Neural progenitor cell (in vitro differentiated cells): Measurements from ENCODE around the gene HSD3B7. TPM values are rescaled to one million over a fixed set of nuclear protein-coding genes. Genes with fewer than 3 reads are reported as not detected.

Experiments
- DNase-seq: peaks from one replicate; pipeline ENCODE4 v3.0.0-alpha.2; 2016; ENCODE audit warnings: low spot score
- H2AFZ ChIP-seq: fragments of 200-600 bp; sonication (generic); replicated peaks from 2 replicates; pipeline ENCODE4 v1.6.1; 2016; ENCODE audit warnings: antibody characterized with exemption
- H3F3A ChIP-seq: fragments of 200-600 bp; sonication (generic); 2 replicates; pipeline ENCODE4 v1.6.1; 2016; ENCODE audit warnings: antibody characterized with exemption, low read depth
- H3K27ac ChIP-seq: fragments of 200-600 bp; sonication (generic); 2 replicates; pipeline ENCODE4 v1.5.1; 2016; ENCODE audit warnings: mild to moderate bottlenecking
- H3K27me3 ChIP-seq: fragments of 200-600 bp; sonication (generic); 2 replicates; pipeline ENCODE4 v1.6.1; 2016; ENCODE audit warnings: mild to moderate bottlenecking, moderate library complexity
- H3K36me3 ChIP-seq: fragments of 200-600 bp; sonication (generic); 2 replicates; pipeline ENCODE4 v1.5.1; 2016
- H3K4me1 ChIP-seq: fragments of 200-600 bp; sonication (generic); 2 replicates; pipeline ENCODE4 v1.6.1; 2016; ENCODE audit warnings: mixed run types
- H3K4me2 ChIP-seq: fragments of 200-600 bp; sonication (generic); 2 replicates; pipeline ENCODE4 v1.6.1; 2016
- H3K4me3 ChIP-seq: fragments of 200-600 bp; sonication (generic); 2 replicates; pipeline ENCODE4 v1.5.1; 2016
- H3K79me2 ChIP-seq: fragments of 200-600 bp; sonication (generic); 2 replicates; pipeline ENCODE4 v1.6.1; 2016; ENCODE audit warnings: low read depth
- H3K9ac ChIP-seq: fragments of 200-600 bp; sonication (generic); 2 replicates; pipeline ENCODE4 v1.6.1; 2016
- H3K9me3 ChIP-seq: fragments of 200-600 bp; sonication (generic); 2 replicates; pipeline ENCODE4 v1.5.1; 2016; ENCODE audit warnings: low read depth
- H4K20me1 ChIP-seq: fragments of 200-600 bp; sonication (generic); 2 replicates; pipeline ENCODE4 v1.6.1; 2016; ENCODE audit warnings: low read depth
- H3K27ac Mint-ChIP-seq: 3 replicates; pipeline ENCODE4 v1.8.0; 2021; ENCODE audit warnings: mixed read lengths
- H3K27me3 Mint-ChIP-seq: 2 replicates; pipeline ENCODE4 v1.8.0; 2022; ENCODE audit warnings: low read depth, mild to moderate bottlenecking, inconsistent platforms, moderate library complexity, mixed read lengths; ENCODE audit not compliant: insufficient read depth
- H3K36me3 Mint-ChIP-seq: 3 replicates; pipeline ENCODE4 v1.8.0; 2021; ENCODE audit warnings: mixed read lengths
- H3K4me1 Mint-ChIP-seq: 3 replicates; pipeline ENCODE4 v1.8.0; 2021; ENCODE audit warnings: mixed read lengths
- H3K4me3 Mint-ChIP-seq: 3 replicates; pipeline ENCODE4 v1.8.0; 2021; ENCODE audit warnings: mild to moderate bottlenecking, moderate library complexity, mixed read lengths
- H3K9me3 Mint-ChIP-seq: 3 replicates; pipeline ENCODE4 v1.8.0; 2020; ENCODE audit warnings: mixed read lengths
- CTCF ChIP-seq: fragments of 200-600 bp; sonication (generic); IDR thresholded peaks from 2 replicates; pipeline ENCODE4 v1.5.1; 2017; ENCODE audit warnings: antibody characterized with exemption, mild to moderate bottlenecking
- EZH2 ChIP-seq: fragments of 200-600 bp; sonication (generic); IDR thresholded peaks from 2 replicates; pipeline ENCODE4 v1.6.1; 2017; ENCODE audit warnings: antibody characterized with exemption, mild to moderate bottlenecking, moderate library complexity
- EZH2phosphoT487 ChIP-seq: fragments of 200-600 bp; sonication (generic); IDR thresholded peaks from 2 replicates; pipeline ENCODE4 v1.6.1; 2017; ENCODE audit warnings: antibody characterized with exemption
- total RNA-seq: library from RNA; depleted of rRNA; stranded (reverse); fragments of >200 nt; gene quantifications from 2 replicates; pipeline ENCODE4 v1.2.3, GENCODE V29; 2015; ENCODE audit warnings: low replicate concordance

The HSD3B7 gene
- total RNA-seq, 1 donor from 2014 or later = 1.4 TPM

- H3K36me3 ChIP-seq = no peaks in the 10 kb centered on the region
- no peak overlapping the region for H3K9ac ChIP-seq
- H3F3A ChIP-seq = peaks cover 10% of the 10 kb centered on the region
- H3K4me2 ChIP-seq = no peak overlapping the region
- H3K27me3 Mint-ChIP-seq = peaks cover 9% of the 10 kb centered on the region
- peak overlapping the region; percentile 82 for H3K27ac Mint-ChIP-seq
- H3K9me3 Mint-ChIP-seq = no peaks in the 10 kb centered on the region
- H3K27me3 ChIP-seq = peaks cover 4% of the 10 kb centered on the region
- no peak overlapping the region for H3K4me3 ChIP-seq
- DNase-seq = no peak
- H3K4me1 Mint-ChIP-seq = no peaks in the 10 kb centered on the region
- H3K9me3 ChIP-seq = no peaks in the 10 kb centered on the region
- H3K79me2 ChIP-seq = no peaks in the 10 kb centered on the region
- TF ChIP-seq EZH2 (no peak), EZH2phosphoT487 (no peak), CTCF (no peak)
- H3K36me3 Mint-ChIP-seq = no peaks in the 10 kb centered on the region
- no peak overlapping the region for H2AFZ ChIP-seq
- peak overlapping the region; percentile 61 for H3K4me3 Mint-ChIP-seq
- no peak overlapping the region for H3K27ac ChIP-seq
- no peaks in the 10 kb centered on the region for H3K4me1 ChIP-seq
- H4K20me1 ChIP-seq = no peaks in the 10 kb centered on the region
Measured at GRCh38 chr16:30991052-30991451, 6.0 kb downstream of the HSD3B7 start.

GRCh38 chr16:30992276-30992780 lies 7.3 kb downstream of the HSD3B7 start:
- Mint-ChIP-seq H3K4me1 (peaks cover 5% of the 10 kb centered on the region), H3K27ac (no peak overlapping the region), H3K4me3 (no peak overlapping the region), H3K27me3 (peaks cover 4% of the 10 kb centered on the region), H3K9me3 (no peaks in the 10 kb centered on the region), H3K36me3 (peaks cover 3% of the 10 kb centered on the region)
- no peaks in the 10 kb centered on the region for H3K36me3 ChIP-seq
- H3K27me3 ChIP-seq = peaks cover 17% of the 10 kb centered on the region
- no peak overlapping the region for H3K4me3 ChIP-seq
- DNase-seq = no peak
- H3K9me3 ChIP-seq = no peaks in the 10 kb centered on the region
- no peak for TF ChIP-seq EZH2
- peaks cover 15% of the 10 kb centered on the region for H3F3A ChIP-seq
- H3K9ac ChIP-seq = no peak overlapping the region
- no peak overlapping the region for H2AFZ ChIP-seq
- H4K20me1 ChIP-seq = no peaks in the 10 kb centered on the region
- H3K79me2 ChIP-seq = no peaks in the 10 kb centered on the region
- peaks cover 8% of the 10 kb centered on the region for H3K4me1 ChIP-seq
- H3K4me2 ChIP-seq = no peak overlapping the region
- H3K27ac ChIP-seq = no peak overlapping the region

GRCh38 chr16:30992931-30993816 lies 8.2 kb downstream of the HSD3B7 start:
- H3K36me3 ChIP-seq = no peaks in the 10 kb centered on the region
- Mint-ChIP-seq H3K9me3 (no peaks in the 10 kb centered on the region), H3K4me1 (peaks cover 5% of the 10 kb centered on the region), H3K27ac (no peak overlapping the region), H3K4me3 (no peak overlapping the region), H3K27me3 (peaks cover 7% of the 10 kb centered on the region), H3K36me3 (peaks cover 3% of the 10 kb centered on the region)
- H3K4me2 ChIP-seq = no peak overlapping the region
- H3K4me1 ChIP-seq = peaks cover 8% of the 10 kb centered on the region
- no peak overlapping the region for H3K9ac ChIP-seq
- H3F3A ChIP-seq = peaks cover 23% of the 10 kb centered on the region
- H2AFZ ChIP-seq = no peak overlapping the region
- H3K27ac ChIP-seq = no peak overlapping the region
- H3K27me3 ChIP-seq = peaks cover 26% of the 10 kb centered on the region
- H3K79me2 ChIP-seq = no peaks in the 10 kb centered on the region
- no peaks in the 10 kb centered on the region for H3K9me3 ChIP-seq
- H4K20me1 ChIP-seq = no peaks in the 10 kb centered on the region
- no peak overlapping the region for H3K4me3 ChIP-seq
- DNase-seq = no peak
- TF ChIP-seq CTCF = no peak
- TF ChIP-seq EZH2phosphoT487 = no peak
- TF ChIP-seq EZH2 = no peak

- Histone ChIP-seq H3K9ac (no peak overlapping the region), H3K4me2 (no peak overlapping the region), H3K4me3 (no peak overlapping the region), H3K4me1 (peaks cover 8% of the 10 kb centered on the region), H3F3A (peaks cover 28% of the 10 kb centered on the region), H3K79me2 (no peaks in the 10 kb centered on the region), H4K20me1 (no peaks in the 10 kb centered on the region), H2AFZ (no peak overlapping the region), H3K9me3 (no peaks in the 10 kb centered on the region), H3K27me3 (peaks cover 36% of the 10 kb centered on the region), H3K36me3 (no peaks in the 10 kb centered on the region), H3K27ac (no peak overlapping the region)
- peaks cover 5% of the 10 kb centered on the region for H3K4me1 Mint-ChIP-seq
- H3K9me3 Mint-ChIP-seq = no peaks in the 10 kb centered on the region
- DNase-seq = no peak
- H3K4me3 Mint-ChIP-seq = peak overlapping the region; percentile 73
- no peak for TF ChIP-seq EZH2
- TF ChIP-seq CTCF = no peak
- TF ChIP-seq EZH2phosphoT487 = no peak
- H3K27me3 Mint-ChIP-seq = peaks cover 8% of the 10 kb centered on the region
- peaks cover 3% of the 10 kb centered on the region for H3K36me3 Mint-ChIP-seq
- no peak overlapping the region for H3K27ac Mint-ChIP-seq
Measured at GRCh38 chr16:30995927-30996323, 10.9 kb downstream of the HSD3B7 start.
